ENCODE results near the gene DCT. TPM values are rescaled to one million over a fixed set of nuclear protein-coding genes. Genes with fewer than 3 reads are reported as not detected.
A peak's percentile ranks its signal among the peaks of the same experiment; 100 is the strongest.
"Not testable (repeated sequence)": the region's sequence is repeated elsewhere in the genome, so short reads cannot be mapped to it uniquely, and the experiment has no call there.

Gene DCT
- 0.94 TPM for total RNA-seq

- ATAC-seq: peak; percentile 27
- DNase-seq (ENCODE audit: low spot score): no peak
- intact Hi-C loops (cut with DNase I): no loop called here
Measured at GRCh38 chr13:94479616-94480015, at the start of gene DCT. TSS of gene DCT (minus strand) at chr13:94479682. CDS start at chr13:94479255, 427 bp downstream.

GRCh38 chr13:94526956-94527355 lies 47.5 kb upstream of the DCT start:
- intact Hi-C loops (cut with DNase I); ATAC-seq; DNase-seq (ENCODE audit: low spot score): not testable (repeated sequence)

- DNase-seq (ENCODE audit: low spot score): no peak
- intact Hi-C loops (cut with DNase I): no loop called here
- ATAC-seq: no peak
Measured at GRCh38 chr13:94525781-94526180, 46.3 kb upstream of the DCT start.

- no peak for DNase-seq (ENCODE audit: low spot score)
- intact Hi-C loops (cut with DNase I): no loop called here
- no peak for ATAC-seq
Measured at GRCh38 chr13:94524407-94524806, 44.9 kb upstream of the DCT start.

GRCh38 chr13:94520001-94520400 lies 40.5 kb upstream of the DCT start:
- ATAC-seq (no peak), DNase-seq (ENCODE audit: low spot score) (no peak)
- intact Hi-C loops (cut with DNase I): no loop called here

GRCh38 chr13:94516456-94516855 lies 37.0 kb upstream of the DCT start:
- intact Hi-C loops (cut with DNase I): no loop called here

GRCh38 chr13:94515911-94516310 lies 36.4 kb upstream of the DCT start:
- no peak for ATAC-seq
- no peak for DNase-seq (ENCODE audit: low spot score)
- intact Hi-C loops (cut with DNase I): no loop called here

More at GRCh38 chr13:94516456-94516855, 37.0 kb upstream of the DCT start:
- DNase-seq (ENCODE audit: low spot score) (no peak), ATAC-seq (no peak)

- no peak for DNase-seq (ENCODE audit: low spot score)
- ATAC-seq: no peak
- intact Hi-C loops (cut with DNase I): no loop called here
Measured at GRCh38 chr13:94515374-94515773, 35.9 kb upstream of the DCT start.

GRCh38 chr13:94513026-94513425 lies 33.5 kb upstream of the DCT start:
- no peak for DNase-seq (ENCODE audit: low spot score)
- ATAC-seq: no peak
- intact Hi-C loops (cut with DNase I): no loop called here

GRCh38 chr13:94505730-94506129 lies 26.2 kb upstream of the DCT start:
- intact Hi-C loops (cut with DNase I): no loop called here
- ATAC-seq: no peak
- no peak for DNase-seq (ENCODE audit: low spot score)

- DNase-seq (ENCODE audit: low spot score) (no peak), ATAC-seq (no peak)
- intact Hi-C loops (cut with DNase I): no loop called here
Measured at GRCh38 chr13:94503851-94504250, 24.4 kb upstream of the DCT start.

GRCh38 chr13:94498831-94499230 lies 19.3 kb upstream of the DCT start:
- intact Hi-C loops (cut with DNase I); DNase-seq (ENCODE audit: low spot score); ATAC-seq: not testable (repeated sequence)

- intact Hi-C loops (cut with DNase I): no loop called here
- DNase-seq (ENCODE audit: low spot score): no peak
- no peak for ATAC-seq
Measured at GRCh38 chr13:94495806-94496205, 16.3 kb upstream of the DCT start.

- intact Hi-C loops (cut with DNase I): no loop called here
- DNase-seq (ENCODE audit: low spot score) (no peak), ATAC-seq (no peak)
Measured at GRCh38 chr13:94494026-94494425, 14.5 kb upstream of the DCT start.

GRCh38 chr13:94487043-94487442 lies 7.6 kb upstream of the DCT start:
- intact Hi-C loops (cut with DNase I): no loop called here
- DNase-seq (ENCODE audit: low spot score) (no peak), ATAC-seq (no peak)

GRCh38 chr13:94483970-94484369 lies 4.5 kb upstream of the DCT start:
- DNase-seq (ENCODE audit: low spot score) (peak; percentile 61), ATAC-seq (peak; percentile 85)
- intact Hi-C loops (cut with DNase I): no loop called here

- ATAC-seq (no peak), DNase-seq (ENCODE audit: low spot score) (no peak)
- intact Hi-C loops (cut with DNase I): no loop called here
Measured at GRCh38 chr13:94481941-94482340, 2.5 kb upstream of the DCT start.

GRCh38 chr13:94480672-94481145 lies 1.2 kb upstream of the DCT start:
- intact Hi-C loops (cut with DNase I): no loop called here
- ATAC-seq (peak; percentile 86), DNase-seq (ENCODE audit: low spot score) (no peak)

GRCh38 chr13:94478913-94479312 lies 569 bp downstream of the DCT start:
- DNase-seq (ENCODE audit: low spot score) (no peak), ATAC-seq (no peak)
- intact Hi-C loops (cut with DNase I): no loop called here

- DNase-seq (ENCODE audit: low spot score): no peak
- intact Hi-C loops (cut with DNase I): no loop called here
- no peak for ATAC-seq
Measured at GRCh38 chr13:94470126-94470525, 9.4 kb downstream of the DCT start.

GRCh38 chr13:94464771-94465170 lies 14.7 kb downstream of the DCT start:
- ATAC-seq (no peak), DNase-seq (ENCODE audit: low spot score) (no peak)
- intact Hi-C loops (cut with DNase I): no loop called here

GRCh38 chr13:94462670-94463069 lies 16.8 kb downstream of the DCT start:
- no peak for ATAC-seq
- intact Hi-C loops (cut with DNase I): no loop called here
- DNase-seq (ENCODE audit: low spot score): no peak

All from sciatic nerve (tissue), 2 donors.